DOHH2 (cell line): Measurements from ENCODE around the gene MGRN1.

Experiments
- EZH2phosphoT487 ChIP-seq: fragments of 200-600 bp; sonication (generic); IDR thresholded peaks from 2 replicates; pipeline ENCODE4 v1.6.1; 2017; ENCODE audit warnings: borderline replicate concordance, mild to moderate bottlenecking, antibody characterized with exemption, low read length, moderate library complexity, mixed read lengths
- TF ChIP-seq, protein P1 (sequence below): fragments of 200-600 bp; sonication (generic); IDR thresholded peaks from one replicate; pipeline ENCODE4 v1.5.1; 2014; ENCODE audit warnings: antibody characterized with exemption, mild to moderate bottlenecking, low read depth, low read length; ENCODE audit not compliant: poor library complexity, severe bottlenecking

DNA sequence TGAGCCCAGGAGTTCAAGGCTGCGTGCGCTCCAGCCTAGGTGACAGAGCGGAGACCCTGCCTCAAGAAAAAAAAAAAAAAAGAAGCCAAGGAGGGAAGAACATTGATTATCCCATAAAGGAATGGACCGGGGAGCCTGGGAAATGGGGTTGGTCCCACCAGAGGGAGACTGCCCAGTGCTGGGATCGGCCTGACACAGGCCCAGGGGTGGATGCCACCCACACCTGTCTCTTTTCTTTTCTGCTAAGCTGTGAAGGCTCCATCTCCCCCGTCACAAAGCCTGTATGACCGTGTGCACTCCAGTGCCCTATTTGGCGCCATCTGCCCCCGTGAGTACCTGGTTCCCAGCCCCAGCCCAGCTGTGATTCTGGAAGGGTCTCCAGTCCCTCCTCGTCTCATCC lies 25.6 kb upstream of the MGRN1 start:
- TF ChIP-seq, protein P1, sequence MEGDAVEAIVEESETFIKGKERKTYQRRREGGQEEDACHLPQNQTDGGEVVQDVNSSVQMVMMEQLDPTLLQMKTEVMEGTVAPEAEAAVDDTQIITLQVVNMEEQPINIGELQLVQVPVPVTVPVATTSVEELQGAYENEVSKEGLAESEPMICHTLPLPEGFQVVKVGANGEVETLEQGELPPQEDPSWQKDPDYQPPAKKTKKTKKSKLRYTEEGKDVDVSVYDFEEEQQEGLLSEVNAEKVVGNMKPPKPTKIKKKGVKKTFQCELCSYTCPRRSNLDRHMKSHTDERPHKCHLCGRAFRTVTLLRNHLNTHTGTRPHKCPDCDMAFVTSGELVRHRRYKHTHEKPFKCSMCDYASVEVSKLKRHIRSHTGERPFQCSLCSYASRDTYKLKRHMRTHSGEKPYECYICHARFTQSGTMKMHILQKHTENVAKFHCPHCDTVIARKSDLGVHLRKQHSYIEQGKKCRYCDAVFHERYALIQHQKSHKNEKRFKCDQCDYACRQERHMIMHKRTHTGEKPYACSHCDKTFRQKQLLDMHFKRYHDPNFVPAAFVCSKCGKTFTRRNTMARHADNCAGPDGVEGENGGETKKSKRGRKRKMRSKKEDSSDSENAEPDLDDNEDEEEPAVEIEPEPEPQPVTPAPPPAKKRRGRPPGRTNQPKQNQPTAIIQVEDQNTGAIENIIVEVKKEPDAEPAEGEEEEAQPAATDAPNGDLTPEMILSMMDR = no peak
- no peak for TF ChIP-seq EZH2phosphoT487
